ENCODE data around the gene FNDC1.

- TF ChIP-seq POLR2A (IDR thresholded peaks at IDR 0.05; ENCODE audit: low read depth, low read length) (no peak), POLR2AphosphoS5 (IDR thresholded peaks at IDR 0.05; ENCODE audit: low read depth, low read length) (no peak), TAF1 (IDR thresholded peaks at IDR 0.05; ENCODE audit: low read depth, low read length) (no peak), PAX5 (IDR thresholded peaks at IDR 0.05; ENCODE audit: insufficient read depth, low read length, severe bottlenecking) (no peak), POU2F2 (IDR thresholded peaks at IDR 0.05; ENCODE audit: low read depth, low read length) (no peak), SPI1 (IDR thresholded peaks at IDR 0.05; ENCODE audit: low read depth, low read length) (no peak)
Measured at GRCh38 chr6:159309723-159310122, 140.5 kb downstream of the FNDC1 start.

Measured in GM12891 (cell line).